ENCODE measurements around the gene OXT.

GRCh38 chr20:3077618-3078134, 6.3 kb downstream of the OXT start:
- TF ChIP-seq POLR2A (IDR thresholded peaks at IDR 0.05; ENCODE audit: low read length) (no peak), GATA1 (IDR thresholded peaks at IDR 0.05; ENCODE audit: low read depth, low read length) (no peak)

Data from erythroblast (primary cell).